ENCODE measurements around the gene CASZ1.
A peak's percentile ranks its signal among the peaks of the same experiment; 100 is the strongest.

Gene CASZ1

DNA sequence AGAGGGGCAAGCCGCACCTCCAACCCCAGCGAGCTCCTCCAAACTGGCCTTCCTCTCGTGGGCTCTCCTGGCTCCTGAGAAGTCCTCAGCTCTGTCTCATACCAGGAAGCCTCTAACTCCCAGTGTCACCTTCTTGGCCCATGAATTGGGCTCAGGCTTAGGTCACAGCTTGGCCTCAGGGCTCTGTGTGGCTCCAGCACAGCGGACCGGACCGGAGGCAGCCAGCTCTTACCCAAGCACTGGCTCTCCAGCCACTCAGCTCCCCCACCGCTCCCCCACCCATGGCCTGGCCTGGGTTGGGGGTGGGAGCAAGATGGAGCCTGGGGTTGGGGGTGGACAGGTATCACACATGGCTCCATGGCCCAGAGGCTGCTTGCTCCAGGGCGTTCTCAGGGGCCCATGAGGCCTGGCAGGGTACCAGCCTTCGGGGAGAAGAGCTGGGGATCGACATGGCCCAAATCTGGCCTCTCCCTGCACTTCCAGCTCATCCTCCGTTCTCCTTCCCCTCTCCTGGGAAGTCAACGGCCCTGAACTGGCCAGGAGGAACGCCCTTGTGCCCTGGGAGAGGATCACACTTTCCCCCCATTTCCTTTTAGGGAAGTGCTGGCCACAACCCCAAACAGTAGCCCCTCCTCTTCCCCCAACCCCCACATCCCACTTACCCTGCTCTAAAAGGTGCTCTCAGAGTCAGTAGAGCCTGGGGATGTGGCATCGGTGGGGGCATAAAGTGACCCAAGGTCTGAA lies 97.5 kb downstream of the CASZ1 start:
- DNase-seq = no peak

GRCh38 chr1:10697621-10698160 lies 98.8 kb downstream of the CASZ1 start:
- DNase-seq = no peak

- DNase-seq = no peak
Observed at GRCh38 chr1:10696977-10697376, 99.5 kb downstream of the CASZ1 start.

DNA sequence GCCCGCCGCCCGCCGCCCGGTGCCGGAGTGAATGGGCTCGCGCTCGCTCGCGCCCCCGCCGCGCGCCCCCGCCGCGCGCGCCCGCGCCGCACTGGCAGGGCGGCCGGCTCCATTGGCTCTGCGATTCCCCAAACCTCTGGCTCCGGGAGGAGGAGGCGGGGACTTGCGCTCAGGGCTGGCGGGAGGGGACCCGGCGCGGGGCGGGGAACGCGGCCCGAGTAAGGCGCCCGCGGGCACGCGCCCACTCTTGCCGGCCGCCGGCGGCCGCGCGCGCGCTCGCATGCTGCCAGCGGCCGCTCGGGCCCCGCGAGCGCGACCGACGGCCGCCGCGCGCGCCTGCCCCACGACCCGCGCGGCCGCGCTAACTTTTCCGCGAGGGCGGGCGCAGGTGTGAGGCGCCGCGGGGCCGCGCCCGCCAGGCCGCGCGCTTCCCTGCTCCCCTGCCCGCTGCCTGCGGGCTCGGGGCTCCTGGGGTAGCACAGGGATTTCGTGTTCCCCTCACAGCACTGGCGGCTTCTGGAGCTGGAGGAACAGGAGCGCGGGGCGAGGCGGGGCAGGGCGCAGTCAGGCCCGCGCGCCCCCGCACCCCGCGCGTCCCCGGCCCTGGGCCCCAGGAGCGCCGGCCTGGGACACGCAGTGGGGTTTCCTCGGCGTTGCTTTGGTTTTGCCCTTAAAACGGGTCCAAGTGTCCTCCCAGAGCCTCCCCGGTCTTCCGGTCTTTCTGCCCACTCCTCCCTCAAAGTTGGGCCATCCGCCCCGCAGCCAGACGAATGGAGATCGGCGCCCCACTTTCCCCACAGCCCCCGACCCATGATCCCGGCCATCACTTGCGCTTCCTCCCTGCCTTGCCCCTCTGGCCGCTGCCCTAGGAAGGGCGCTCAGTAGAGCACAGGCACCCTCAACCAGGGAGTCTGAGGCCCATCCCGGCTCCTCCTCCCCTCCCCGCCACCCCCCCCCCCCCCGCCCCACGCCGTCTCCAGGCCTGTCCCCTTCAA lies 101.5 kb downstream of the CASZ1 start:
- peak; percentile 34 for DNase-seq

- DNase-seq = no peak
Observed at GRCh38 chr1:10694274-10694632, 102.2 kb downstream of the CASZ1 start.

- DNase-seq = no peak
Observed at GRCh38 chr1:10693497-10694273, 102.8 kb downstream of the CASZ1 start.

- no peak for DNase-seq
Observed at GRCh38 chr1:10693152-10693496, 103.3 kb downstream of the CASZ1 start.

DNA sequence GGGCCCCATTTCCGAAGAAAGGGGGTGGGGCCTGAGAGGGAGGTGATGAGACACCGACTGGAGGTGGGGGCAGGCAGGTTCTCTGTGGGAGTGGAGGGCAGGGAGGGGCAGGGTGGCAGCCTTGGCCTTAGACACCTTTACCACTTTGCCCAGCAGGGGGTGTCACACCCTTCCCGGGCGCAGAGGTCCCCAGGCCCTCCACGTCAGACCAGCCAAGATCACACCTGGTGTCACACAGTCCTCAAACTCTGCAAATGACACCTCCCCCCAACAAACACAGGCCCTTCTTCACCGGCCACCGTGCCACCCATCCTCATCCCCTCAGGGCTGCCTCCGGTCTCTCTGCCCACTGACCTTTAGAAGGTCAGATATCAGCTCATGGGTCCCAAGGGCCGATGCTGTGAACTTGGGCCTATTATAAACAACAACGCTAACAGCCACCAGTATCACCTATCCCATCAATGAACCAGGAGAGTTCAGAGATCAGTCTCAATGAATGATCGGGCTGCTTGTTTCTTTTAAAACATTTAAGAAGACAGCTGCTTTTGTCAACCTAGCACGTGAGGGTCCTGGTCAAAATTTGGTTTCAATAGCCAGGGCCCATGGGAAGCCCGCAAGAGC lies 103.9 kb downstream of the CASZ1 start:
- no peak for DNase-seq

DNA sequence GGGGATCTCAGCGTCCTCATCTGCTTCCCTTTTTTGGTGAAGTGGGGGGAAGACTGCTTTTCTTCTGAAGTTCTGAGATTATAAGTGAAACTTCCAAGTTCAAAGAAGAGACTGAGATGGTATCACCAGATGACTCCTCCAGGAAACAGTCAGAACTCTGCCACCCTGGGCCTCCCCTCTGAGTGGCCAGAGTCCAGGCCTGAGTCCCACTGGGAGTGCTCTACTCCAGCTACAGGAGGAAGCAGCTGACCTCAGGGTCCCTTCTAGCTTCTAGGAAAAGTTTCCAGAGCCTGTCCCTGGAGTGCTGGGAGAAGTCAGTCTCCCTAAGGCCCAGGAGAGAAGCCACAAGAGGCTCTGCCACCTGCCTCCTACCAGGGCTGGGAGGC lies 104.7 kb downstream of the CASZ1 start:
- no peak for DNase-seq

DNA sequence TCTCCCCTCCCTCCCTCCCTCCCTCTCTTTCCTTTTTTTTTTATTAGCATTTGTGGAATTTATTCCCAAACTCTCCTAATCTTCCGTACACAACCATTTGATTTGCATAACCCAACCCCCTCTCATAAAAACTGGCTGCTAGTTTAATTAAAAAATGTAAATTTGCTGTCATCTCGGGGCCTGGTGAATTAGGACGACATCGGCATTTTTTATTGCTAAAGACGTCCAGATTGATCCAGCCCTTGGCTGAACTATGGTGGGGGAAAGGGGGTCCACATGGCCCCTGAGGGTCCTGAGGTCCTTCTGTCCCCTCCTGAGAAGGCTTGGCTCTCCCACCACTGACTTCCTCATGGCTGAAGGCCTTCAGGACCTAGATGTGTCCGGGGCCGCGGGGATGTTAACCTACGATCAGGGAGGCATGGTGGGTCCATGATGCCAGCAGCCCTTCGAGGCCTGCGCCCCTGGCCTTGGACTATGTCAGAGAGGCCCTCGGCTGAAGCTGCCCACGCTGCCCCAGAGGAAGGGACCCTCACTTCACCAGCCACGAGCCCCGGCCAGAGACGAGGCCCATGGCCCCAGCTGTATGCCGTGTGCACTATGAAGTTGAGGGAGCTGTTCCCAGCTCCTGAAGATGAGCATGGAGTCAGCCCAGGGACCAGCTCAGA lies 105.2 kb downstream of the CASZ1 start:
- no peak for DNase-seq

DNA sequence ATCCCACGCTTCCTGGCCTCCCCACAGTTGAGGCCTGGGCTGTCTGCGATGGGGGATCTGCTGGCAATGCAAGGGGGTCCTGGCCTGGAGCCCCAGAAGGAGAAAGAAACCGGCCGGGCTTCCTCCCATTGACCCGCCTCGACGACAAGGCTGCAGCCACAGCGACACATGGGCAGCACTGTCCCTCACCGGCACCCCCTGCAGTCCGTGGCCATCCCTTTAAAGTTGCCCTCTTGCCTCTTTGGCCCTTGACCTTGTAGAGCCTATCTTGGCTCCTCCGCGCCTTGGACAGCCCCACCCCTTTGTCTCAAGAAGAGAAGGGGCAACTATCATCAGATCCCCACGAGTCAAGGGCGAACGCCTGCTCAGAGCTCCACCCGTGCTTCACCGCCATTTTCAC lies 106.0 kb downstream of the CASZ1 start:
- no peak for DNase-seq

DNA sequence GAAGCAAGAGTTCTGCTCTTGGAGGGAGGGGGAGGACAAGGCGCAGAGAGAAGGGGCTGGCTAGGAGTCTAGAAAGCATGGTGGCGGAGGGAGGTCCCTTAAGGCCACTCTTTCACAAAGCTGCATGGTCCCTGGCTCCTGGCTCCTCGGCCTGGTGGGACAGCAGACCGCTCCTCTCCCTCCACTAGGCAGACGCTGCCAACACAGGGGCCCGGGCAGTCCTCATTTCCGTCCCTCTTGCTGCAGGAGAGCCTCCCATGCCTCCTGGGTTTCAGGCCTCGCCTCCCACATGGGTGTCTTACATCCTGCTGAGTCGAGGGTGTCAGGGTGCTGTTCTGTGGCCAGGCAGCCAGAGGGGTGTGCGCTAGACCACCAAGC lies 108.0 kb downstream of the CASZ1 start:
- no peak for DNase-seq

DNA sequence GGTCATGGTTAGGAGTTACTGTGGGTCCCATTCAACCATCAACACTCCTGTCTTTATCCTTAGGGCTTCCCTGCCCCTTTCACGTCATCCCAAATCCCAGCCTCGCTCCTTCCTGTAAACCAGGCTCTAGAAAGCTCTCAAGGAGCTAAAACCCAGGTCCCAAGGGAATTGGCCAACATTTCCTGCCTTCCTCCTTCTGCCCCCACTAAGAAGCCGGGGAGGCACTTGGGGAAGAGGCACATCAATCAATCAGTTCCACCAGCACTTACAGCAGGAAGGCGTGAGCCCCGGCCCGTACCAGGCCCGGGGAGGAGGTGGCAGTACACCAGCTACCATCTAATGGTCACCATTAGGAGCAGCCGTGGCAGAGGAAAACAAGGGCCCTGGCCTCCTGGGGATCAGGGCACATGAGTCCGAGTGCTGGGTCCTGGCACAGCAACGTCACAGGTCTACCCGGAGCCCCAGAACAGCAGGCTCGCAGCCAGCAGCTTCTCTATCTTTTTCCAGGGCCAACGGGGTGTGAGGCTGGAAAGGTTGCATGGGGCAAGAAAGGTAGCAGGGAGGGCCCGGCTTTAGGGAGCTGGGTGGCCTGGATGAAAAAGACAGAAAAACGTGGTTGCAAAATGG lies 108.6 kb downstream of the CASZ1 start:
- DNase-seq = no peak

GRCh38 chr1:10687251-10687651 lies 109.2 kb downstream of the CASZ1 start:
- DNase-seq = no peak

DNA sequence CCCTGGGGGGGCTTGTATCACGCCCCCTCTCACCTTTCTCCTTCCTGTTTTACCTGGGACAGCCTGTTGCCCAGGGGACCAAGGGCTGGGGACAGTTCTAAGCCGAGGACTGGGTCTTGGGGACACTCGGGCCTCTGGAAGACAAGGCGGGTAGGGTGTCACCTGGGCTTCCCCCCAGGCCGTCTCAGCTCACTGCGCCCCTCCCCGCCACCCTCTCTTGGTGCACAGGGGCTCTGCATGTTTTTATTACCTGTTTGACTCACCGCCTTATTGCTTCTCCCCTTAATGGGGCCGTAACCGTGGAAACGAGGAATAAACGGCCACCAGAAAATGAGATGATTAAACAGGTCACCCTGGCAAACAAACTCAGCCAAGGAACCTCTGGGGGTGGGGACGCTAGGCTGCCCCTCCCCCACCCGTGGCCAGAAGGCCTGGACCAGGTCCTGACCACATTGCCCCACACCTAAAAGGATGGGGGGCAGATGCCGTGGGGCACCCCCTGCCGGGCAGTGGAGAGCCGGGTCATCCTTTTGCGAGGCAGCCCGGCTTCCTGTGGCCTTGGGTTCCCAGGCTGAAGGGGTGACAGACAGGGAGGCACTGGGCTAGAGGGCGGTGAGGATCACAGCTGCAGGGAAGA lies 109.9 kb downstream of the CASZ1 start:
- DNase-seq = peak; percentile 46

GRCh38 chr1:10685808-10686403 lies 110.5 kb downstream of the CASZ1 start:
- DNase-seq = no peak

GRCh38 chr1:10685196-10685807 lies 111.1 kb downstream of the CASZ1 start:
- no peak for DNase-seq

DNA sequence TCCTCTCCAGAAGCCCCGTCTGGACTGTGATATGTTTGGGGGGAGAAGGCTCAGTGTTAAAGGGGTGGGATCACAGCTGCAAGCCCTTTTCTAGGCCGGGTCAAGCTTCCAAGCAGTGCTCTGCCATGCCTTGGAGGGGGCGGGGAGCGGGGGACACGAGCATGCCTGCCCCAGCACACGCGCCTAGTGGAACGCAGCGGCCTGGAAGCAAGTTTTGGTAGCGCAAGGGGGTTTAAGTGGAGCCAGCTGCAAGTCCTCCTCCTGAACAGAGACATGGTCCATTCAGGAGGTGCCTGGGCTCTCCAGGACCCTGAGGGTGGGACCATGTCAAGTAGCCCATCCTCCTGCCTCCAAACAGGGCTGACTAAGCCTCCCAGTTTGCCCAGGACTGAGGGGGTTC lies 112.2 kb downstream of the CASZ1 start:
- no peak for DNase-seq

- no peak for DNase-seq
Observed at GRCh38 chr1:10682449-10683309, 113.8 kb downstream of the CASZ1 start.

Data from NCI-H1417 treated with DMSO at 0.1 percent for 48 hours (cell line).